HL-60 (cell line): Measurements from ENCODE around the gene ANKRD9.

Experiments used
- CTCF ChIP-seq: IDR thresholded peaks from one replicate; pipeline ENCODE4 v1.5.1; 2011; ENCODE audit warnings: low read length, control low read depth, inconsistent platforms; ENCODE audit not compliant: insufficient read depth
- POLR2AphosphoS5 ChIP-seq: IDR thresholded peaks from 2 replicates; pipeline ENCODE4 v1.6.1; 2012; ENCODE audit warnings: low read depth

- no peak for TF ChIP-seq CTCF
- TF ChIP-seq POLR2AphosphoS5, result no peak
Observed at GRCh38 chr14:102500158-102500662, 9.4 kb downstream of the ANKRD9 start.
